Kidney epithelial cell (primary cell): ENCODE results near the gene TLCD3B. TPM values are rescaled to one million over a fixed set of nuclear protein-coding genes. Genes with fewer than 3 reads are reported as not detected.

ENCODE experiments used
- DNase-seq: peaks from one replicate; pipeline ENCODE4 v3.0.0-alpha.2; 2010; ENCODE audit warnings: low read depth
- H3K27me3 ChIP-seq: 2 replicates; pipeline ENCODE4 v1.6.0; 2011; ENCODE audit warnings: low read length; ENCODE audit not compliant: control insufficient read depth, insufficient read depth
- H3K36me3 ChIP-seq: 2 replicates; pipeline ENCODE4 v1.5.1; 2011; ENCODE audit warnings: low read length; ENCODE audit not compliant: control insufficient read depth, insufficient read depth
- H3K4me3 ChIP-seq: 2 replicates; pipeline ENCODE4 v1.5.1; 2011; ENCODE audit warnings: low read depth, mild to moderate bottlenecking, control low read depth, low read length
- CTCF ChIP-seq: IDR thresholded peaks from 2 replicates; pipeline ENCODE4 v1.5.1; 2011; ENCODE audit warnings: mild to moderate bottlenecking, moderate library complexity, low read length, control low read depth, inconsistent platforms; ENCODE audit not compliant: insufficient read depth, poor library complexity, severe bottlenecking
- total RNA-seq: library from RNA; depleted of rRNA; stranded (reverse); fragments of >200 nt; gene quantifications from 2 replicates; pipeline ENCODE4 v1.2.3, GENCODE V29; 2015

The TLCD3B gene
- total RNA-seq, 1 donor from 2014 or later = not detected

GRCh38 chr16:29977063-29977825 is 53.8 kb downstream of the TLCD3B start:
- Histone ChIP-seq H3K4me3 (no peak overlapping the region), H3K36me3 (peaks cover 1% of the 10 kb centered on the region), H3K27me3 (no peaks in the 10 kb centered on the region)
- no peak for DNase-seq
- no peak for TF ChIP-seq CTCF

GRCh38 chr16:29975811-29976511 is 55.1 kb downstream of the TLCD3B start:
- DNase-seq = no peak
- Histone ChIP-seq H3K4me3 (no peak overlapping the region), H3K27me3 (no peaks in the 10 kb centered on the region), H3K36me3 (peaks cover 1% of the 10 kb centered on the region)
- TF ChIP-seq CTCF = no peak

GRCh38 chr16:29975134-29975538 is 55.9 kb downstream of the TLCD3B start:
- DNase-seq = no peak
- TF ChIP-seq CTCF = no peak
- Histone ChIP-seq H3K4me3 (peak overlapping the region; percentile 82), H3K27me3 (no peaks in the 10 kb centered on the region), H3K36me3 (peaks cover 1% of the 10 kb centered on the region)

Other genes starting within 250 kb of the TLCD3B start
- 24.2 and 27.5 TPM in 2 replicates for gene KIF22, start 240.5 kb downstream of the TLCD3B start, total RNA-seq
- 164 and 200 TPM in 2 replicates for gene MAZ, start 224.7 kb downstream of the TLCD3B start, total RNA-seq
- gene PRRT2, start 219.1 kb downstream of the TLCD3B start, total RNA-seq = 0.27 and 0.29 TPM in 2 replicates
- gene PAGR1, start 215.1 kb downstream of the TLCD3B start, total RNA-seq = 40.1 and 53.9 TPM in 2 replicates
- 194 and 209 TPM in 2 replicates for gene MVP, start 210.8 kb downstream of the TLCD3B start, total RNA-seq
- 83.9 and 85.2 TPM in 2 replicates for gene CDIPT, start 168.0 kb downstream of the TLCD3B start, total RNA-seq
- 26.2 and 30.4 TPM in 2 replicates for gene SEZ6L2, start 131.7 kb downstream of the TLCD3B start, total RNA-seq
- gene ASPHD1, start 130.8 kb downstream of the TLCD3B start, total RNA-seq = 10.2 and 12.5 TPM in 2 replicates
- gene KCTD13, start 105.0 kb downstream of the TLCD3B start, total RNA-seq = 24.7 and 38.2 TPM in 2 replicates
- gene TMEM219, start 69.2 kb downstream of the TLCD3B start, total RNA-seq = 173 and 175 TPM in 2 replicates
- 40.1 and 41.7 TPM in 2 replicates for gene TAOK2, start 57.4 kb downstream of the TLCD3B start, total RNA-seq
- gene HIRIP3, start 35.7 kb downstream of the TLCD3B start, total RNA-seq = 13.2 and 20.3 TPM in 2 replicates
- 43.8 and 114 TPM in 2 replicates for gene INO80E, start 35.0 kb downstream of the TLCD3B start, total RNA-seq
- 0.33 TPM in 1 of 2 replicates, not detected in the other for gene DOC2A, start 20.2 kb downstream of the TLCD3B start, total RNA-seq
- not detected in 2 replicates for gene C16orf92, start 8.1 kb downstream of the TLCD3B start, total RNA-seq
- 826 and 1,130 TPM in 2 replicates for gene ALDOA, start 34.5 kb upstream of the TLCD3B start, total RNA-seq
- 126 and 139 TPM in 2 replicates for gene PPP4C, start 44.7 kb upstream of the TLCD3B start, total RNA-seq
- gene TBX6, start 60.7 kb upstream of the TLCD3B start, total RNA-seq = 0.55 and 0.58 TPM in 2 replicates
- gene YPEL3, start 64.9 kb upstream of the TLCD3B start, total RNA-seq = 25.5 and 32.3 TPM in 2 replicates
- 0.14 and 0.50 TPM in 2 replicates for gene GDPD3, start 82.3 kb upstream of the TLCD3B start, total RNA-seq
- gene MAPK3, start 91.9 kb upstream of the TLCD3B start, total RNA-seq = 35.9 and 40.8 TPM in 2 replicates
- 9.7 and 10.8 TPM in 2 replicates for gene CORO1A, start 152.3 kb upstream of the TLCD3B start, total RNA-seq
- gene BOLA2B, start 162.4 kb upstream of the TLCD3B start, total RNA-seq = 312 and 512 TPM in 2 replicates
- 35.0 and 45.4 TPM in 2 replicates for gene SLX1A, start 162.6 kb upstream of the TLCD3B start, total RNA-seq
- gene SULT1A3, start 168.0 kb upstream of the TLCD3B start, total RNA-seq = 2.2 and 6.3 TPM in 2 replicates
- 0.46 and 0.55 TPM in 2 replicates for gene NPIPB13, start 217.2 kb upstream of the TLCD3B start, total RNA-seq